ENCODE results near the gene TSPAN32. TPM values are rescaled to one million over a fixed set of nuclear protein-coding genes. Genes with fewer than 3 reads are reported as not detected.

The TSPAN32 gene
- polyA plus RNA-seq, 2 of the 4 experiments (the other 2 are of a cell fraction) = not detected

- ATAC-seq = no peak
- H3K4me2 ChIP-seq = no peak overlapping the region
- H3K4me1 ChIP-seq = peaks cover 4% of the 10 kb centered on the region; the same call in 1 of the 3 replicates
- ChIA-PET POLR2A (no interaction called here), CTCF (interaction anchor here (8.4 to 30.6 kb wide), 2 partner anchors 11 to 97 kb away, joined by 63 to 903 read pairs; partner anchors contain the start of gene TSSC4)
- DNase-seq (ENCODE audit: low read depth in 1 of 2, low spot score in 1 of 2) = no peak
- H3K9me3 ChIP-seq = peaks cover 8% of the 10 kb centered on the region; the same call in 2 of the 3 replicates
- WGBS (ENCODE audit: missing lambda C conversion rate) = 77% methylated on average over 11 of the region's 23 CpGs
- no peak overlapping the region for H3K4me3 ChIP-seq
- no peak overlapping the region for H3K27ac ChIP-seq
- TF ChIP-seq KDM1A (IDR thresholded peaks at IDR 0.05; ENCODE audit: low read depth) (no peak), POLR2A (IDR thresholded peaks at IDR 0.05; ENCODE audit: low read length) (no peak), EHMT2 (IDR thresholded peaks at IDR 0.05; ENCODE audit: low read depth) (no peak), HEYL (CRISPR knock-in tag; IDR thresholded peaks at IDR 0.05) (no peak), KDM5A (IDR thresholded peaks at IDR 0.05) (no peak), ZSCAN20 (CRISPR knock-in tag; IDR thresholded peaks at IDR 0.05) (no peak), HES2 (IDR thresholded peaks at IDR 0.05) (no peak), EP300 (IDR thresholded peaks at IDR 0.05) (no peak), NPAS2 (CRISPR knock-in tag; IDR thresholded peaks at IDR 0.05; ENCODE audit: borderline replicate concordance) (no peak), HOXB13 (CRISPR knock-in tag; IDR thresholded peaks at IDR 0.05; ENCODE audit: low read depth) (no peak), USF2 (IDR thresholded peaks at IDR 0.05) (no peak), CTCF (IDR thresholded peaks at IDR 0.05) (no peak), PHF8 (IDR thresholded peaks at IDR 0.05; ENCODE audit: borderline replicate concordance, low read depth) (no peak), HOXB5 (CRISPR knock-in tag; IDR thresholded peaks at IDR 0.05) (no peak)
- FAIRE-seq = no peak
Observed at GRCh38 chr11:2316169-2316962, 14.6 kb downstream of the TSPAN32 start.

GRCh38 chr11:2316963-2317244 lies 15.1 kb downstream of the TSPAN32 start:
- no peak for FAIRE-seq
- H3K4me3 ChIP-seq = no peak overlapping the region
- peaks cover 8% of the 10 kb centered on the region; the same call in 2 of the 3 replicates for H3K9me3 ChIP-seq
- no peak overlapping the region for H3K27ac ChIP-seq
- DNase-seq (ENCODE audit: low read depth in 1 of 2, low spot score in 1 of 2) = no peak
- TF ChIP-seq FOSB (CRISPR knock-in tag; IDR thresholded peaks at IDR 0.05) (no peak), KDM1A (IDR thresholded peaks at IDR 0.05; ENCODE audit: low read depth) (no peak), CHD2 (IDR thresholded peaks at IDR 0.05; ENCODE audit: low read length, partially characterized antibody) (no peak), ESRRA (IDR thresholded peaks at IDR 0.05; ENCODE audit: borderline replicate concordance, low read length) (no peak), JUN (IDR thresholded peaks at IDR 0.05) (no peak), HOXB5 (CRISPR knock-in tag; IDR thresholded peaks at IDR 0.05) (no peak), NFE2L2 (conservative IDR thresholded peaks at IDR 0.05; ENCODE audit: low read length) (no peak), ELK1 (IDR thresholded peaks at IDR 0.05; ENCODE audit: low read depth, low read length) (no peak), ZC3H11A (IDR thresholded peaks at IDR 0.05) (no peak)
- no peak overlapping the region for H3K4me2 ChIP-seq
- ATAC-seq = no peak
- CTCF ChIA-PET = interaction anchor here (8.4 to 30.6 kb wide), 2 partner anchors 11 to 96 kb away, joined by 63 to 903 read pairs; partner anchors contain the start of gene TSSC4
- 65% methylated on average over 3 of the region's 3 CpGs for WGBS (ENCODE audit: missing lambda C conversion rate)
- POLR2A ChIA-PET = no interaction called here
- peaks cover 4% of the 10 kb centered on the region; the same call in 1 of the 3 replicates for H3K4me1 ChIP-seq

Data from A549 (cell line).